CD4-positive, alpha-beta T cell treated with Interleukin-6 at 100 ng/mL for 8 hours (primary cell): ENCODE data around the gene C19orf73.
A peak's percentile ranks its signal among the peaks of the same experiment; 100 is the strongest.
"Not testable (repeated sequence)": the region's sequence is repeated elsewhere in the genome, so short reads cannot be mapped to it uniquely, and the experiment has no call there.

Experiments
- DNase-seq: peaks from one replicate; pipeline ENCODE4 v3.0.0-alpha.2; 2020; ENCODE audit warnings: mixed read lengths, low spot score

The C19orf73 gene

DNA sequence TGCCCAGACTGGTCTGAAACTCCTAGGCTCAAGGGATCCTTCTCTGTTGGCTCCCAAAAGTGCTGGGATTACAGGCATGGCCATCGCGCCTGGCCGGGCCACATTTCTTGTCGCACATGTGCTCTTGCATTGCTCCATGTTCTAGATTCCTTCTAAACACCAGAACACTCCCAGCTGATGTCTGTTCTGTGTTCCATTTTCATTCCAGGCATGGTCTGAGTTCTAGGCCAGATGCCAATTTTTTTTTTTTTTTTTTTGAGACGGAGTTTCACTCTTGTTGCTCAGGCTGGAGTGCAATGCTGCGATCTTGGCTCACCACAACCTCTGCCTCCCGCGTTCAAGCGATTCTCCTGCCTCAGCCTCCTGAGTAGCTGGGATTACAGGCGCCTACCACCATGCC lies 2.9 kb upstream of the C19orf73 start:
- DNase-seq: not testable (repeated sequence)

DNA sequence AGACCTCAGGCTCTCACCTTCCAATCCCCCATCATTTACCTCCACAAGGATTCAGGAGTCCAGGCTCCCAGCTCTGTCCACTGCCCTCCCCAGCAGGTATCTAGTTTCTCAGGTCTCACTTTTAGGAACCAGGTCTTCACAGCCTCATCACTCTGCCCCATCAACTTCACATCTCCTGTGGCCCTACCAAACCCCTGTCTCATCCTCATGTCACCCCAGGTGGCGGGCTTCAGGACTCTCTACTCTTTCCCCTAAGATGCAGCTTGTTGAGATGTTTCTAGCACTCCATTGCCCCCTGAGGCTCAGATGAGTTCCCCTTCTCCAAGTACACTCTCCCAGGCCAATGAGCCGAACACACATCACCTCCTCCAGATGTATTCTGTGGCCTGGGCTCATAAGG lies 1.9 kb upstream of the C19orf73 start:
- DNase-seq: no peak

DNA sequence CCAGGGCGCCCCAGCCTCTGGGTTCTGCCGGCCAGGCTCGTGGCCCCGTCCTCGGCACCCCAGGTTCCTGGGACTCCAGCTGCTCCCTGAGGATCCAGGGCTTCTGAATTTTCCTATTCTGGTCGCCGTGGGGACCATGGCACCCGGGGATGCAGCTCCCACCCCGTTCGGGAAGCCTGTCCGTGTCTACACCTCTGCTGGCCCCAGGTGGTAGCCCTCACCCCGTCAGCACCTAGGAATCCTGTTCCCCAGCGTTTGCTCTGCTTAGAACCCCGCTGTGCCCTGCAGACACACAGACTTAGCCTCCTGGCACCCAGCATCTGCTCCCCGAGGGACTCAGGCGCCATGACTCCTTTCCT lies 1.4 kb upstream of the C19orf73 start:
- DNase-seq: no peak

DNA sequence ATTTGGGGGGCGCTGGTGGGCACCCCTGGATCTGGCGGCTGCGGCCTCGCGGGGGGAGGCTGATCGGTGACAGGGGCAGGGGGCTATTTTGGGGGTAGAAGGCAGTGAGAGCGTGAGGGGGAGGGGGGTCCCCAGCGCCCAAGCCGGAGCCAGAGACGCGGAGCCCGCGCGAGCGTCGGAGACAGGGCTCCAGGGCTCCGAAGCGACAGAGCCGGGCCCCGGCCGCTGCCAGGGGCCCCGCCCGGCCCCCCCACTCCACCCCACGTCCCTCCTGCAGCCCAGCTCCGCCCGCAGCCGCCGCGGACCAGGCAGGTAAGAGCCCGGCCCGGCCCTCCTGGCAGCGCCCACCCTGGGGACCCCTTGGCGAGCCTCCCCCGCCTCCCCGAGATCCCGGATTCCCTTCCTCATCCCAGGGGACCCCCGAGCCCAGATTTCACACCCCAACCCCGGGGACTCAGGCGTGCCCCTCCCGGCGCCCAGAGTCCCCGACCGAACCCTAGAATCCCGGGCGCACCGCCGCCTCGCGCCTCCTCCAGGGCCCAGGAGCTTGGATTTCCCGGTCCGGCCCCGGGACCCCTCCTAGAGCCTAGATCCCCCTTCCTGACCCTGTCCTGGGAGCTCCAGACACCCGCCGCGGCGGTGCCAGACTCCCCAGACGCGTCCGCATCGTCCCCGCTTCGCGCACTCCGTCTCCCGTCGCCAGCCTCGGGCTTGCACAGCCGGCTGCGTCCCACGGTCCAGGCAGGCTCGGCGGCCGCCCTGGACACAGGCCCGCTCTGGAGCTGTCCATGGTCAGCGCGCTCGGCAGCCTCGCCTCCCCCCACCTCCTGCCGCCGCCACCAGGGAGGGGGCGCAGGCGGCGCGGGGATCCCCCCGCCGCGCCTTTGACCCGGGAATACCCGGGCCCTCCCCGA lies 725 bp upstream of the C19orf73 start, which contains the start of gene PPFIA3:
Gene PPFIA3 (plus strand): TSS at position 134 of the 914 bp plus-strand sequence. CDS start 8,330 bp downstream, outside the sequence.
- DNase-seq: no peak

DNA sequence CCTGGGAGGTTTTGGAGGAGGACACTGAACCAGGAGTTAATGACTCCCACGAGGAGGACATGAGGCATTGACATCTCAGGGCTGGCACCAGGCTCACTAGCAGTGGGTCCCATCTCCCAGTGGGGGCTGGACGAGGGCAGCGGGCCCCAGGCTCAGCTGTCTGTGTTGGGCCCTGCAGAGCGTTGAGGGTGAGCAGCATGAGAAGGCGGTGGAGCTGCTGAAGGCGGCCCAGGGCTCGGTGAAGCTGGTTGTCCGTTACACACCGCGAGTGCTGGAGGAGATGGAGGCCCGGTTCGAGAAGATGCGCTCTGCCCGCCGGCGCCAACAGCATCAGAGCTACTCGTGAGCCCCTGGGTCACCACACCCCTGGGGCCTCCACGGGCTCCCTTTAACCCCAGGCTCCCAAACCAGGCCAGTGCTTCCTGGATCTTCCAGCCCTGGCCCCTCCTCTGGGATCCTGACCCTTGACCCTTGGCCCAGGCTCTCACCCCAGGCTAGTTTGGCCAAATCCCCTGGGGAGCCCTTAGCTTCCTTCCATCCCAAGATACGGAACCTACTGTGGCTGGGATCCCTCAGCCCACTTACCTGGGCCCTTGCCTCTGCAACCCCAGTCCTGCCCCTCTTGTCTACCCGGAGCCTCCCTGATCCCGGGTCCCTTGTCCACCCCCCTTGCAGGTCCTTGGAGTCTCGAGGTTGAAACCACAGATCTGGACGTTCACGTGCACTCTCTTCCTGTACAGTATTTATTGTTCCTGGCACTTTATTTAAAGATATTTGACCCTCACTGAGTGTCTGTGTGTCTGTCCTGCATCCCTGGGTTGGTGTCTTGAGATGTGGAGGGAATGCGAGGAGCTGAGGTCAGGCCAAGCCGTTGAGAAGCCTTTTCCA lies 1.0 kb downstream of the C19orf73 start:
- no peak for DNase-seq

DNA sequence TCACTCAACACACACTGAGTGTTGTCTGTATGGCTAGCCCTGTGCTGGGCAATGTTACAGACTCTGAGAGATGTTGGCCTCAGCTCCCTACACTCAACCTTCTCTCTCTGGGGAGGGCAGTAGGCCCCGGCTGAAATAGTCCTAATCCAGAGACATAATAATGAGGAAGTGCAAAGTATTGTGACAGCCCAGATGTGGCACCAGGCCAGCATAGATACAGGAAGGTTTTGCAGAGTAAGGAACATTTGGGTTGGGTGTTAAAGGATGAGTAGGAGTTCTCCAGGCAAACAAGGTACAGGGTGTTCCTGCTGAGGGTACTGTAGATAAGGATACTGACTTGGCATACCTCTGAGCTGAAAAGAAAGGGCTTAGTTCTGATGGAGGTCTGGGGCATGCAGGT lies 2.4 kb downstream of the C19orf73 start:
- DNase-seq: no peak

DNA sequence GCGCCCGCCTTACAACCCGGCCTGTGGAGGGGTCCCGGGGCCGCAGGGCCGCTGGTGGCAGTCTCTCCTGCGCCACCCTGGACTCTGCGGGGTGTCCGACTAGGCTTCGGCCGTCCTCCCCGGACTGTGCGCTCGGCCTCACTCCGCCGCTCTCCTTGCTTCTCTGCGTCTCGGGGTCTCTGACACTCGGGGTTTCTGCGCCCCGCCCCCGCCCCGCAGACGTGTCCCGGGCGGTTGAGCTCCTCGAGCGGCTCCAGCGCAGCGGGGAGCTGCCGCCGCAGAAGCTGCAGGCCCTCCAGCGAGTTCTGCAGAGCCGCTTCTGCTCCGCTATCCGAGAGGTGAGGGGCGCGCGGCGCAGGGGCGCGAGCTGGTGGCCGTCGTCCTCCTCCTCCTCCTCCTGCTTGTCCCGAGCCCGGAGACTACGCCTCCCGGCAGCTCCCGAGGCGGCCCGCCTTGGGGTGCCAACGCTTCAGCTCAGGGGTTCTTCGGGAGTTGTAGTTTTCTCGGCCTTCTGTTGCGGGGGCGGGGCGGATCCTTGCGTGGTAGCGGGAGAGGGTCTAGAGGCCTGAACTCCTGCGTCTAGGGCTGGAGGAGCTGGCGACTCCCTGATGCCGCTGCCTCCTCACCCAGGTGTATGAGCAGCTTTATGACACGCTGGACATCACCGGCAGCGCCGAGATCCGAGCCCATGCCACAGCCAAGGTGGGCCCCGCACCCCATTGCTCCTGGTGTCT lies 4.1 kb downstream of the C19orf73 start:
- peak; percentile 50 for DNase-seq

DNA sequence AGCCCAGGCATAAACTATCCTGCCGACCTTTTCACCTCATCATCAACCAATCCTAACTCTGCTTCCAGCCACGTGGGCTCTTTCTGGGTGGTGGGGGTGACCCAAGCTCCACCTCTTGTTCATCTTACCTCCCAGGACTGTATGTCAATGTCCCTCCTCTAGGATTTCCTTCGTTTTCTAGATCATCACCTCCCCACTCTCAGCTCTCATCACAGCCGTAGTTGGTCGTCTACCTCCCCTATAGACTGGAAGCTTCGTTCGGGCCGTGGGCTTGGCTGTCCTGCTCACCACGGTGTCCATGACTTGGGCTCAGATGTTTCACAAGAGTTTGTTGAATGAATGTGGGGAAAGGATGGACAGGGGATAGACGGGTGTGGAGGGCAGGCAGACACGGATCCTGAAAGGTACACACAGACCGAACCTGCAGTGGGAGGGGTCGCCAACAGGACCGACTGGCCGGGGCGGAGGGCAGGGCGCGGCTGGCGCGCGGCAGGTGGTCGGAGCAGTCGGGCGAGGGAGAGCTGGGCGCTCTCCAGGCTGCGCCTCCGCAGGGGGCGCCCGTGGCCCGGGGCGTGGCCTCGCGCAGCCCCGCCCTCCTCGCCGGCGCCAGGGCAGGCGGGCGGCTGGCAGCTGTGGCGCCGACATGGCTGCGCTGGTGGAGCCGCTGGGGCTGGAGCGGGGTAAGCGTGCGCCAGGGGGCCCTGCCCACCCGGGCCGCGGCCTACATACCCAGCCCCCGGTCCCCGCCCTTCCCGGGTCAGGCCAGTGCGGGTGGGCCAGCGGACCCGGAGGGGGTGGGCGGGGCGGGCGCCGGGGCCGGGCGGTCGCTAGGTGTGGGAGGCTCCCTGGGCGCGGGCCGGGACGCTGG lies 4.9 kb downstream of the C19orf73 start, which contains the start of gene LIN7B:
Gene LIN7B (plus strand): TSS at position 609 of the 868 bp plus-strand sequence. CDS start 35 bp downstream, at position 644.
- DNase-seq: peak; percentile 64

DNA sequence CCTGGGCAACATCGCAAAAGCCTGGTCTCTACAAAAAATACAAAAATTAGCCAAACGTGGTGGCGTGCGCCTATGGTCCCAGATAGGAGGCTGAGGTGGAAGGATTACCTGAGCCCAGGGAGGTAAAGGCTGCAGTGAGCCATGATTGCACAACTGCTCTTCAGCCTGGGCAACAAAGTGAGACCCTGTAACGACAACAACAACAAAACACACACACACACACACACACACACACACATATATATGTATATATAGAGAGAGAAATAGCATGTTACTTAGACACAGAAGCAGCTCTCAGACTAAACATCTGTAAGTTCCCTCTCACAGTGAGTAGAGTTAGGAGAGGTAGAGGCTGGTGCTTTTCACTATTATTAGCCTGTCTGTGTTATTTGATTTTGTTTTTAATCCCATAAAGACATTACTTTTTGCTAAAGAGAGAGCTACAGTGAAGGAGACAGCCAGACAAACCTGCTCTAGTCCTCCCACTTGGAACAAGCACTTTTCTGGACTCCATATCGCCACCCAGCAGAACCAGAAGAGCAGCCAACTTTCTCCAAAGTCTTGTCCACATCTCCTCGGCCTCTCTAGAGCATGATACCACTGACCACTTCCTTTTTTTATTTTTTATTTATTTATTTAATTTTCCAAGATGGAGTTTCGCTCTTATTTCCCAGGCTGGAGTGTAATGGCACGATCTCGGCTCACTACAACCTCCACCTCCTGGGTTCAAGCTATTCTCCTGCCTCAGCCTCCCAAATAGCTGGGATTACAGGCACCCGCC lies 7.5 kb downstream of the C19orf73 start:
- DNase-seq: no peak

DNA sequence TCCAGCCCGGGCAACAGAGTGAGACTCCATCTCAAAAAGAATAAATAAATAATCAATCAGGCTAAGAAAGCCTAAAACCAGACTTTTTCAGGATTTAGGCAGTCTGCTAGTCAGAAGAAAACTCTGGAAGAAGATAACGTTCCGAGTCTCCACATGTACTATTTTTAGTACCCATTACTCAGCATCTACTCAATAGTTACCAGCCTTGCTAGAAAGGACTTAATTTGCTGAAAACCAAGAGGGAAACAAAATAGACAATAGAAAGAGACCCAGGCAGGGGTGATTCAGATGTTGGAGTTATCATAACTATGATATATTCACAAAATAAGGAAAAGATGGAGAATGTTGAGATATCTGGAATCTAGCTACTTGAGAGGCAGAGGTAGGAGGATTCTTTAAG lies 8.4 kb downstream of the C19orf73 start:
- DNase-seq: no peak

DNA sequence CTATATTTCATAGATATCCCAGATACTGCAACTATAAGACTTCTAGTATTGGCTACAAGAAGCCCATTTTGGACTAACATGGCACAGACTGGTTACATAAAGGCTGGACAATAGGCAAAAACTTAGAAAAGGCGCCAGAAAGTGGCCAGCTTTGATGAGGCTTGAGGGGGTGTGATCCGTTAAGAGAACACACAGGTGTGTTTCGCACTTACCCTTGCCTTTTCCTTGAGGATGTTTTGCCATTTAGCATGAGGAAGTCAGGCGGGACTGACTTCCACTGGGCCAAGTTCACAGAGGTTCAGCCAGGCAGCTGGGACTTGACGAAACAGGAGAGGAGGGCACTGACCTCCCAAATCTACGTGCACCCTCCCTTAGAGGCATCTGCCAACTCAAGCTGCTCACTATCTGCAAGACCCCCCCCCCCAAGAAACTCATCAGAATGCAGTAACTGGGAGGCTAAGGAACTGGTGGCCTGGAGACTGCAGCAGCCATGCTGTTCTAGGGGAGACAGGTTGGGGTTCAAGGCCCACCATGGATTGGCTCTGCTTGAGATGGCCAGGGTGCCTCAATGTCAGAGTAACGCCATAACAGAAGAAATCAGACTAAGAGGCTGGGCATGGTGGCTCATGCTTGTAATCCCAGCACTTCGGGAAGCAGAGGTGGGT lies 9.2 kb downstream of the C19orf73 start:
- DNase-seq: no peak

DNA sequence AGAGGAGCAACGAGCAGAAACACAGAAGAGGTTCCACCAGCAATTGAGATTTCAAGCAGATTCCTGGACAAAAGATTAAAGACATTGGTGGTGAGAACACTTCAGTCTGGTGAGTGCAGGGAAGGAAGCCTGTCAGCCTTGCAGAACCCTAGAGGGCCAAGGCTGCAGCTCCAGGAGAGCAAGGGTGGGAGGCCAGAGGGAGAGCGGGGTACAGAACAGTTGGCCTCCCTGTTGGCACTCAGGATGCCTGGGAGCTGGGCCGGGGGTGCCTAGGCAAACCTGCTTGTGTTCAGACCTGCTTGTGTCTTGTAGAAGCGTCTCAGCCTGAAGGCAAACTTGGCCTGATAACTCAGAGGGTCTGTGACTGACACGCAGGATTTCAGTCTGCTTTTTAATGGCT lies 9.9 kb downstream of the C19orf73 start:
- DNase-seq: no peak

DNA sequence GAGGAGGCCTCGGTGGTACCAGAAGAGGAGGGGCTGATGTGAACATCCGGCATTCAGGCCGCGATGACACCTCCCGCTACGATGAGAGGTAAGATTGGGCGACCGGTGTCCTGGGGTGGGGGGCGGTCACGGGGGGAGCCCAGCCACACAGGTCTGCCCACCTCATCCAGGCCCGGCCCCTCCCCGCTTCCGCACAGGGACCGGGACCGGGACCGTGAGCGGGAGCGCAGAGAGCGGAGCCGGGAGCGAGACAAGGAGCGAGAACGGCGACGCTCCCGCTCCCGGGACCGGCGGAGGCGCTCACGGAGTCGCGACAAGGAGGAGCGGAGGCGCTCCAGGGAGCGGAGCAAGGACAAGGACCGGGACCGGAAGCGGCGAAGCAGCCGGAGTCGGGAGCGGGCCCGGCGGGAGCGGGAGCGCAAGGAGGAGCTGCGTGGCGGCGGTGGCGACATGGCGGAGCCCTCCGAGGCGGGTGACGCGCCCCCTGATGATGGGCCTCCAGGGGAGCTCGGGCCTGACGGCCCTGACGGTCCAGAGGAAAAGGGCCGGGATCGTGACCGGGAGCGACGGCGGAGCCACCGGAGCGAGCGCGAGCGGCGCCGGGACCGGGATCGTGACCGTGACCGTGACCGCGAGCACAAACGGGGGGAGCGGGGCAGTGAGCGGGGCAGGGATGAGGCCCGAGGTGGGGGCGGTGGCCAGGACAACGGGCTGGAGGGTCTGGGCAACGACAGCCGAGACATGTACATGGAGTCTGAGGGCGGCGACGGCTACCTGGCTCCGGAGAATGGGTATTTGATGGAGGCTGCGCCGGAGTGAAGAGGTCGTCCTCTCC lies 11.1 kb downstream of the C19orf73 start:
- DNase-seq: no peak

DNA sequence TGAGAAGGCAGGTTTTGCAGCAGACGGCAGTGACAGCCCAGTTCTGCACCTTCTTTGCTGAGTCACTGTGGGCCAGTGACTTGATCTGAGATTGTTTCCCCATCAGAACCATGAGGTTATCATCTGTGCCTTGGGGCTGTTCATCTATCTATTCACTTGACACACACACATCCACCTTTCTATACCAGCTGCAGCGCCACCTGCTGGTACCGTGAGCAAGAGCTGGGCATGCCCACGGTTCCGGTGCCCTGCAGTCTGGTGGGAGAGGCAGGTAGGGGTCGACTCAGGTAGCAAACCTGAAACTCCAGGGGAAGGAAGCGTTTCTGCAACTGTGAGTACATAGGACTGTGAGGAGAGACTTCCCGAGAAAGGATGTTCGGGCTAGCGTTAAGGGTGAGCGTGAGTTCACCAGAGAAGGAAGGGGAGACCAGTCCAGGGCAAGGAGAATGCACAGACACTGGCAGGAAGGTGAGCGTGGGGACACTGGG lies 12.3 kb downstream of the C19orf73 start:
- peak; percentile 52 for DNase-seq

DNA sequence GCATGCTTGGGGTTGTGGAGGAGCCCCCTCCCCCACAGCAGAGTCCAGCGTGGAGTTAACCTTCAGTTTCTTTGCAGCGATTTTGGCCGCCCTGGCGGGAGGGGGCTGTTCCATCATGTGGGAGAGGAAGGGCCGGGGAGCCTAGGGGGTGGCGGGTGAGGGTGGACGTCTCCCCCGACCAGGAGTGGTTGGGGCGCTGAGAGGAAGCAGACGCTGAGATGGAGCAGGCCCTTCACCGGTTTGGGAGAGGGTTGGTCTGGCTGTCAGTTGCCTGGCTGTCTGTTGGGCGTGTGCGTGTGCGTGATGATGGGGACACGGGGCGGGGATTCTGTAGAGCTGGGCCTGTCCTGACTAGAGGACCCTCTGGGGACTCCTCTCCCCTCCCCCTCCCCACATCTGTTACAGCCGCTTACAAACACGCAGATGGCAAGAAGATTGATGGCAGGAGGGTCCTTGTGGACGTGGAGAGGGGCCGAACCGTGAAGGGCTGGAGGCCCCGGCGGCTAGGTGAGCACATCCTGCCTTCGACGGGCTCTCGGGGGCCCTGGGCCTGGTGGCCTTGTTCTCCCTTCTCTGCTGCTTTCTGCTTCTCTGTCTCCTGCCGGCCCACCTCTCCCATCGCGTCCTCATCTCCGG lies 14.6 kb downstream of the C19orf73 start:
- DNase-seq: no peak

DNA sequence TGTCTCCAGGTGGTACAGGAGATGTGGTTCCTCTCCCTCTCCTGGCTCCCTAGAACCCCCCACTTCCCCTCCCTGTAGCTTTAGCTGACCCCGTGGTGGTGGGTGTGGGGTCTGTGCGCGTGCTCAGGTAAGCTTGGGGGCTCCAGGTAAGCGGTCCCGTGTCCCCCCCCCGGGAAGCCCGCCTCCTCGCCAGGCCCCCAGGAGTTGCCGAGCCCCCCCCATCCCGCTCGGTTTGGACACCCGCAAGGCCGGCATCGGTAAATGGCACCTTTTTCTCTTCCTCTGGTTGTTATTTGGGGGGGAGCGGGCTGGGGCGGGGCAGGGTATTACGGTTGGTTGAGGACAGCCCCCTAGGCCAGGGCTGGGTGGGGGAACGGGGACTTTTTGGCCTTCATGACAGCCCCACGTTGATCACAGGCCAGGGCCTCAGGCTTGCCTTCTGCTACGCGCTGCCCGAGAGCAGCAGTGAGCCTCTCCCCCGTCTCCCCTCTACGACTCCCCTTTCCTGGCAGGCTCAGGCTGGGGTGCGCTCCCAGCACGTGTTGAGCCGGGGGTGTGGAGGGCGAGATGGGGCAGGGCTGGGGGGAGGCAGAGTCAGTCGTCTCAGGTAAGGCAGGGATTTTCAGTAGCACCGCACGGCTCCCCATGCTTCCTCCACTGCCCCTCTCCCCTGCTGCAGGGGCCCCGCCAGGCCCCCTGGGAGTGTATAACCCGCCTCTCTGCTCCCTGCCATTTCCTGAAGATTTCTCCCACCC lies 15.4 kb downstream of the C19orf73 start:
- DNase-seq: no peak

DNA sequence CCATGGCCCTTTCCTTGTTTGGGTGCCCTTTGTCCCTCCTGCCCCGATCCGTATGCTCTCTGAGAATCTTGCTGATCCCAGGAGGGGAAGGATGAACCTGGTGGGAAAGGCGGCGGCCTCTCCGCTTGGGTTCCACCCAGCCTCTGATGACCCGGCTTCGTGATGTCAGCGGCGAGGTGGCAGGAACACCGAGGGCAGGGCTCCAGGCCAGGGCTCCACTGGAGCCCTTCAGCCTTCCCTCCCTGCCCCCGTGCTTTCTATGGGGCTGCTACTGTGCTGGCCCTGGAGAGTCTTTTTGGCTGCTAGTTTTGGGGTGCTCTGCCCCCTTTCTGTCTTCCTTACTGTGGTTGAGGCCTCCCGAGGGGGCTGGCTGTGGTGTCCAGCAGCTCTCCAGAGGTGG lies 16.6 kb downstream of the C19orf73 start:
- DNase-seq: no peak
